Spleen (tissue), 11 donors: ENCODE results near the gene NUPR1. TPM values are rescaled to one million over a fixed set of nuclear protein-coding genes. Genes with fewer than 3 reads are reported as not detected.

Experiments
- DNase-seq: peaks from one replicate; pipeline ENCODE4 v3.0.0-alpha.2; 2020
- H3K27ac ChIP-seq, 8 donors: fragments of 200-600 bp; sonication (generic) in 7 of 8; 1 replicate in 4 of 8; 2 replicates in 4 of 8; pipeline versions ENCODE4 v1.5.0 to v1.8.0; 2016 to 2021; ENCODE audit warnings: inconsistent platforms in 4 of 8, mild to moderate bottlenecking in 4 of 8, moderate library complexity in 1 of 8
- H3K27me3 ChIP-seq, 7 donors: fragments of 200-600 bp; sonication (generic) in 6 of 7; replicated peaks in 1 of 7; 1 replicate in 4 of 7; 2 replicates in 3 of 7; pipeline versions ENCODE4 v1.5.0 to v1.8.0; 2016 to 2021; ENCODE audit warnings: inconsistent platforms in 3 of 7, mild to moderate bottlenecking in 1 of 7
- H3K36me3 ChIP-seq, 6 donors: fragments of 200-600 bp; sonication (generic) in 5 of 6; 1 replicate in 4 of 6; 2 replicates in 2 of 6; pipeline versions ENCODE4 v1.5.0 to v1.8.0; 2016 to 2021; ENCODE audit warnings: inconsistent platforms in 2 of 6
- H3K4me1 ChIP-seq, 6 donors: fragments of 200-600 bp; sonication (generic) in 5 of 6; 1 replicate in 3 of 6; 2 replicates in 3 of 6; pipeline versions ENCODE4 v1.5.0 to v1.8.0; 2016 to 2021; ENCODE audit warnings: inconsistent platforms in 3 of 6
- H3K4me3 ChIP-seq, 8 donors: fragments of 200-600 bp; sonication (generic) in 7 of 8; 1 replicate in 4 of 8; 2 replicates in 4 of 8; pipeline versions ENCODE4 v1.5.0 to v1.8.0; 2016 to 2021; ENCODE audit warnings: inconsistent platforms in 4 of 8, mild to moderate bottlenecking in 4 of 8, moderate library complexity in 2 of 8
- H3K9me3 ChIP-seq, 8 donors: fragments of 200-600 bp; sonication (generic) in 7 of 8; 1 replicate in 4 of 8; 2 replicates in 4 of 8; pipeline versions ENCODE4 v1.5.0 to v1.8.0; 2016 to 2021; ENCODE audit warnings: inconsistent platforms in 4 of 8
- CTCF ChIP-seq, 11 experiments: fragments of 200-600 bp in 7 of 11; fragments of 450-650 bp in 4 of 11; sonication (generic) in 4 of 11; IDR thresholded peaks in 8 of 11; conservative IDR thresholded peaks in 3 of 11; 1 replicate in 7 of 11; 2 replicates in 4 of 11; pipeline versions ENCODE4 v1.4.0 to v1.8.0; 2016 to 2021; ENCODE audit warnings: antibody characterized with exemption in 11 of 11, inconsistent platforms in 4 of 11, mild to moderate bottlenecking in 1 of 11
- POLR2A ChIP-seq, 3 donors: fragments of 450-650 bp; IDR thresholded peaks; one replicate each; pipeline ENCODE4 v1.5.1; 2017; ENCODE audit warnings: antibody characterized with exemption in 3 of 3, mild to moderate bottlenecking in 1 of 3
- POLR2AphosphoS5 ChIP-seq, 3 donors: sonication (generic); formaldehyde crosslinking; IDR thresholded peaks; one replicate each; pipeline ENCODE4 v1.5.1; 2017; ENCODE audit warnings: antibody characterized with exemption in 3 of 3
- WGBS, 5 donors: extraction: QIAGEN DNeasy Blood & Tissue Kit in 3 of 5; methylation state at CpG; one replicate each; pipeline versions ENCODE4 v1.1.5 to v1.1.7; 2013 to 2018; 5-methylcytosine and 5-hydroxymethylcytosine counted together
- intact Hi-C: fragments of 100-400 bp; cut with DNase I; formaldehyde crosslinking; loops from one replicate; pipeline ENCODE4 v1.15.0; 2023; ENCODE audit warnings: low total_unique reads
- polyA plus RNA-seq, 3 donors: library from polyadenylated mRNA; stranded (reverse); fragments of 200-250 nt; gene quantifications; one replicate each; pipeline ENCODE4 v1.2.1, GENCODE V29; 2013
- total RNA-seq, 7 donors: library from RNA; depleted of rRNA in 3 of 7; stranded (reverse); fragments of >200 nt in 3 of 7; fragmentation: NEBNext Ultra II Directional in 4 of 7; extraction: Animal tissue kit (Norgen Biotek cat#: 25700) in 4 of 7; gene quantifications; one replicate each; pipeline versions ENCODE4 v1.1.0 to v1.2.1, GENCODE V29; 2016 to 2021
- donor health status: healthy with polysubstance abuse.
- donor health status: DM: no; HTN: no; CAD: no; lungs with moderate emphysema.
- donor health status: DM: no; HTN: no; CAD: no.
- donor health status: Bipolar disorder and iron deficiency.
- donor health status: healthy.
- donor health status: DM: no; HTN: no; CAD: no.
- donor health status: DM: yes; HTN: yes; CAD: no.

NUPR1 gene
- total and polyA plus RNA-seq, 10 donors: 2.7 to 53.7 (median 17.0) TPM

GRCh38 chr16:28514246-28514645, 24.5 kb downstream of the NUPR1 start:
- Histone ChIP-seq H3K4me3 (no peak overlapping the region), H3K4me1 (no peaks in the 10 kb centered on the region), H3K27me3 (peaks cover 0 to 6% (median 0%) of the 10 kb centered on the region in 7 donors), H3K9me3 (no peaks in the 10 kb centered on the region), H3K27ac (no peak overlapping the region), H3K36me3 (no peaks in the 10 kb centered on the region)
- intact Hi-C loops: no loop called here
- no peak for DNase-seq
- whole genome bisulfite sequencing, 5 donors: 78 to 100% (median 94%) methylated on average over 3 to 7 of the region's 7 CpGs
- TF ChIP-seq POLR2AphosphoS5 (IDR thresholded peaks at IDR 0.05): no peak
- TF ChIP-seq CTCF (IDR thresholded peaks at IDR 0.05 in 8 of 11, conservative IDR thresholded peaks at IDR 0.05 in 3 of 11): no peak
- no peak for TF ChIP-seq POLR2A (IDR thresholded peaks at IDR 0.05)

- WGBS, 5 donors: 81 to 88% (median 84%) methylated on average over 12 of the region's 12 CpGs
- no peaks in the 10 kb centered on the region for H3K9me3 ChIP-seq
- TF ChIP-seq POLR2A (IDR thresholded peaks at IDR 0.05) (no peak), CTCF (IDR thresholded peaks at IDR 0.05 in 8 of 11, conservative IDR thresholded peaks at IDR 0.05 in 3 of 11) (no peak), POLR2AphosphoS5 (IDR thresholded peaks at IDR 0.05) (no peak)
These were observed 25.1 kb downstream of the NUPR1 start for GRCh38 chr16:28513484-28514181.

GRCh38 chr16:28511801-28512789, 26.7 kb downstream of the NUPR1 start:
- no peaks in the 10 kb centered on the region for H3K36me3 ChIP-seq
- H3K27ac ChIP-seq: no peak overlapping the region
- intact Hi-C loops: no loop called here
- no peak for TF ChIP-seq POLR2AphosphoS5 (IDR thresholded peaks at IDR 0.05)
- no peak for TF ChIP-seq CTCF (IDR thresholded peaks at IDR 0.05 in 8 of 11, conservative IDR thresholded peaks at IDR 0.05 in 3 of 11)
- no peak for TF ChIP-seq POLR2A (IDR thresholded peaks at IDR 0.05)
- 84 to 89% (median 87%) methylated on average over 21 of the region's 21 CpGs for WGBS, 5 donors
- H3K9me3 ChIP-seq: no peaks in the 10 kb centered on the region
- H3K4me3 ChIP-seq: no peak overlapping the region
- DNase-seq: no peak
- peaks cover 0 to 20% (median 0%) of the 10 kb centered on the region in 7 donors for H3K27me3 ChIP-seq
- peaks cover 0 to 16% (median 15%) of the 10 kb centered on the region in 6 donors for H3K4me1 ChIP-seq

More at GRCh38 chr16:28513484-28514181, 25.1 kb downstream of the NUPR1 start:
- Histone ChIP-seq H3K27ac (no peak overlapping the region), H3K4me1 (peaks cover 0 to under 1% (median under 1%) of the 10 kb centered on the region in 6 donors), H3K27me3 (peaks cover 0 to 6% (median 0%) of the 10 kb centered on the region in 7 donors), H3K4me3 (no peak overlapping the region), H3K36me3 (no peaks in the 10 kb centered on the region)
- intact Hi-C loops: no loop called here
- no peak for DNase-seq
